Measurements from ENCODE around the gene WBP11.

DNA sequence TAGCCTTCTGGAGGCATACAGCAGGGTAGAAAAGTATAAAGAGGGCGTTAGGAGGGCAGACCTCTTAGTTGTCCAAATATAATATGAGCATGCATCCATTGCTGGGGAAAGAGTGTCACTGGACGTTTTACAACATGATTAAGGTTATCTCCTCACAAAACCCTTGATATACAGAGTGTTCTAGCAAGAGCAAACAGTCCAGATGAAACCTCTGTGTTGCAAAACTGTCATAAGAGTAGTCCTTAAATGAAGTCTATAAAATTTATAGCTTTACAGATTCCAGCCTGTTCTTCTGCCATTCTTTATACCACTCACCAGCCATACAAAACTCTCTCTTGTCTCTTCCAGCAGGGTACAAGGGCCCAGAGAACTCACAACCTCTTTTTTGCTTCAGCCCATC lies 21.7 kb downstream of the WBP11 start:
- TF ChIP-seq, protein P1, sequence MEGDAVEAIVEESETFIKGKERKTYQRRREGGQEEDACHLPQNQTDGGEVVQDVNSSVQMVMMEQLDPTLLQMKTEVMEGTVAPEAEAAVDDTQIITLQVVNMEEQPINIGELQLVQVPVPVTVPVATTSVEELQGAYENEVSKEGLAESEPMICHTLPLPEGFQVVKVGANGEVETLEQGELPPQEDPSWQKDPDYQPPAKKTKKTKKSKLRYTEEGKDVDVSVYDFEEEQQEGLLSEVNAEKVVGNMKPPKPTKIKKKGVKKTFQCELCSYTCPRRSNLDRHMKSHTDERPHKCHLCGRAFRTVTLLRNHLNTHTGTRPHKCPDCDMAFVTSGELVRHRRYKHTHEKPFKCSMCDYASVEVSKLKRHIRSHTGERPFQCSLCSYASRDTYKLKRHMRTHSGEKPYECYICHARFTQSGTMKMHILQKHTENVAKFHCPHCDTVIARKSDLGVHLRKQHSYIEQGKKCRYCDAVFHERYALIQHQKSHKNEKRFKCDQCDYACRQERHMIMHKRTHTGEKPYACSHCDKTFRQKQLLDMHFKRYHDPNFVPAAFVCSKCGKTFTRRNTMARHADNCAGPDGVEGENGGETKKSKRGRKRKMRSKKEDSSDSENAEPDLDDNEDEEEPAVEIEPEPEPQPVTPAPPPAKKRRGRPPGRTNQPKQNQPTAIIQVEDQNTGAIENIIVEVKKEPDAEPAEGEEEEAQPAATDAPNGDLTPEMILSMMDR (IDR thresholded peaks at IDR 0.05; ENCODE audit: low read length), result no peak
- no peak for TF ChIP-seq EZH2 (IDR thresholded peaks at IDR 0.05; ENCODE audit: borderline replicate concordance, low read length)

All from OCI-LY1 (cell line).